ENCODE measurements around the gene SVEP1.

DNA sequence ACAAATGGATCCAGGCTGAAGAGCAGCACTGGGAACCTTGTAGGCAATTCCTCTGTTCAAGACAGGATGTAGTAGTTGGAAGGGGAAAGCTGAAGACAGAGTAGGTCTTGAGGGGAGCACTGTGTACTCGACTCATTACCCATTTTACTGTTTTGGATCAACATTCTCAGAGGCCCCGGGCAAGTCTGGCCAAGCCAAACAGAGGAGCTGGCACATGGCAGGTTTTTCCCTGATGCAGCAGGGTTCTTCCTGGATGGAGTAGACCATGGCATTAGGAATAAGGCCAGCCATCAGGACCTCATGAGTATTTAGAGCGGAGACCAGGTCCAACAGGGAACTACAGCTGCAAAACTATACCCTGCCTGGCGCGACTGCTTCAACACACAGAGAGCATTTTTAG lies 4.4 kb downstream of the SVEP1 start:
- TF ChIP-seq, protein P1, sequence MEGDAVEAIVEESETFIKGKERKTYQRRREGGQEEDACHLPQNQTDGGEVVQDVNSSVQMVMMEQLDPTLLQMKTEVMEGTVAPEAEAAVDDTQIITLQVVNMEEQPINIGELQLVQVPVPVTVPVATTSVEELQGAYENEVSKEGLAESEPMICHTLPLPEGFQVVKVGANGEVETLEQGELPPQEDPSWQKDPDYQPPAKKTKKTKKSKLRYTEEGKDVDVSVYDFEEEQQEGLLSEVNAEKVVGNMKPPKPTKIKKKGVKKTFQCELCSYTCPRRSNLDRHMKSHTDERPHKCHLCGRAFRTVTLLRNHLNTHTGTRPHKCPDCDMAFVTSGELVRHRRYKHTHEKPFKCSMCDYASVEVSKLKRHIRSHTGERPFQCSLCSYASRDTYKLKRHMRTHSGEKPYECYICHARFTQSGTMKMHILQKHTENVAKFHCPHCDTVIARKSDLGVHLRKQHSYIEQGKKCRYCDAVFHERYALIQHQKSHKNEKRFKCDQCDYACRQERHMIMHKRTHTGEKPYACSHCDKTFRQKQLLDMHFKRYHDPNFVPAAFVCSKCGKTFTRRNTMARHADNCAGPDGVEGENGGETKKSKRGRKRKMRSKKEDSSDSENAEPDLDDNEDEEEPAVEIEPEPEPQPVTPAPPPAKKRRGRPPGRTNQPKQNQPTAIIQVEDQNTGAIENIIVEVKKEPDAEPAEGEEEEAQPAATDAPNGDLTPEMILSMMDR (conservative IDR thresholded peaks at IDR 0.05; ENCODE audit: low read depth in 2 of 2) = no peak
- TF ChIP-seq REST (IDR thresholded peaks at IDR 0.05; ENCODE audit: unreplicated experiment) (no peak), EZH2phosphoT487 (IDR thresholded peaks at IDR 0.05; ENCODE audit: unreplicated experiment) (no peak), NANOG (IDR thresholded peaks at IDR 0.05; ENCODE audit: borderline replicate concordance) (no peak), ZNF331 (CRISPR knock-in tag; IDR thresholded peaks at IDR 0.05; ENCODE audit: low read depth) (no peak), POLR2AphosphoS5 (IDR thresholded peaks at IDR 0.05; ENCODE audit: low read depth) (no peak), CREB1 (CRISPR knock-in tag; IDR thresholded peaks at IDR 0.05; ENCODE audit: low read depth) (no peak), EZH2 (IDR thresholded peaks at IDR 0.05; ENCODE audit: low read depth, unreplicated experiment) (no peak)
